ENCODE results near the gene TIMM50. TPM values are rescaled to one million over a fixed set of nuclear protein-coding genes. Genes with fewer than 3 reads are reported as not detected.

Gene TIMM50
- total RNA-seq, 1 experiment from 2014 or later: 174 TPM

DNA sequence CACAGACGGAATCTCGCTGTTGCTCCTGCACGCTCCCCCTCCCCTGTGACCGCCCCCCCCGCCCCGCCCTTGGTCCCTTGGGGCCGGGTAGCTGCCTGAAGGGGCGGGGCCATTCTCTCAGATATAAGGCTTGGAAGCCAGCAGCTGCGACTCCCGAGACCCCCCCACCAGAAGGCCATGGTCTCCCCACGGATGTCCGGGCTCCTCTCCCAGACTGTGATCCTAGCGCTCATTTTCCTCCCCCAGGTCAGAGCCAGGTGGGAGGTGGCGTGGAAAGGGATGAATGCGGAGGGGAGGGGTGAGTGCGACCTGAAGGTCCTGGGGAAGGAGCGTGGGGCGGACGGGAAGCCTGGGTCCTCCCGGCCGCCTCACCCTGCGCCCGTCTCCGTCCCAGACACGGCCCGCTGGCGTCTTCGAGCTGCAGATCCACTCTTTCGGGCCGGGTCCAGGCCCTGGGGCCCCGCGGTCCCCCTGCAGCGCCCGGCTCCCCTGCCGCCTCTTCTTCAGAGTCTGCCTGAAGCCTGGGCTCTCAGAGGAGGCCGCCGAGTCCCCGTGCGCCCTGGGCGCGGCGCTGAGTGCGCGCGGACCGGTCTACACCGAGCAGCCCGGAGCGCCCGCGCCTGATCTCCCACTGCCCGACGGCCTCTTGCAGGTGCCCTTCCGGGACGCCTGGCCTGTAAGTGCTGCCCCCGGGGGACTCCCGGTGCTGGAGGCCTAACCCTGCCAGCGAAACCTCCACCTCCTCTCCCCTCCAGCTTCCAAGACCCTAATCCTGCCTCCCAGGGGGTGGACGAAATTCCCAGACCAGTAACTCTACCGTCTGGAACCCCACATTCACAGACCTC, 18.4 kb downstream of the TIMM50 start, which contains the start of gene DLL3:
Gene DLL3, plus strand, starts transcription at position 150 of the 845 bp plus-strand sequence. Its CDS starts 28 bp downstream, at position 178.
- Histone ChIP-seq H3K9me3 (ENCODE audit: low read depth, low read length, poor library complexity, severe bottlenecking) (no peaks in the 10 kb centered on the region), H3K4me1 (ENCODE audit: insufficient read depth, low read length, poor library complexity, severe bottlenecking) (peaks cover 13% of the 10 kb centered on the region), H3K4me3 (ENCODE audit: low read depth, low read length, poor library complexity, severe bottlenecking) (peak within 1 kb of the TSS; percentile 26), H3K27ac (ENCODE audit: low read depth, low read length, poor library complexity, severe bottlenecking) (no peak within 1 kb of the TSS), H3K36me3 (ENCODE audit: insufficient read depth, low read length, poor library complexity, severe bottlenecking) (no peaks in the 10 kb centered on the region), H3K27me3 (replicated peaks; ENCODE audit: insufficient read depth, low read depth, low read length, poor library complexity) (peaks cover 20% of the 10 kb centered on the region)
- TF ChIP-seq EZH2 (IDR thresholded peaks at IDR 0.05; ENCODE audit: borderline replicate concordance, low read depth, low read length, poor library complexity, severe bottlenecking): no peak
- TF ChIP-seq CTCF (conservative IDR thresholded peaks at IDR 0.05; ENCODE audit: low read depth, low read length): no peak
- intact Hi-C loops (cut with micrococcal nuclease; ENCODE audit: unreplicated experiment): no loop called here
- peak; percentile 47 for DNase-seq (ENCODE audit: low spot score)
- BruUV-seq (replicated peaks): no TSS peak
- CTCF ChIA-PET: interaction anchor here (1.0 kb wide), 1 partner anchor 46 kb away, joined by 3 read pairs; no protein-coding TSS in a partner anchor
- POLR2A ChIA-PET (ENCODE audit: low non-redundant PET): no interaction called here

- intact Hi-C loops (cut with micrococcal nuclease; ENCODE audit: unreplicated experiment): no loop called here
- Histone ChIP-seq H3K9me3 (ENCODE audit: low read depth, low read length, poor library complexity, severe bottlenecking) (no peaks in the 10 kb centered on the region), H3K36me3 (ENCODE audit: insufficient read depth, low read length, poor library complexity, severe bottlenecking) (no peaks in the 10 kb centered on the region), H3K4me1 (ENCODE audit: insufficient read depth, low read length, poor library complexity, severe bottlenecking) (peaks cover 13% of the 10 kb centered on the region), H3K4me3 (ENCODE audit: low read depth, low read length, poor library complexity, severe bottlenecking) (no peak overlapping the region), H3K27ac (ENCODE audit: low read depth, low read length, poor library complexity, severe bottlenecking) (no peak overlapping the region), H3K27me3 (replicated peaks; ENCODE audit: insufficient read depth, low read depth, low read length, poor library complexity) (peaks cover 20% of the 10 kb centered on the region)
- TF ChIP-seq CTCF (conservative IDR thresholded peaks at IDR 0.05; ENCODE audit: low read depth, low read length) (no peak), EZH2 (IDR thresholded peaks at IDR 0.05; ENCODE audit: borderline replicate concordance, low read depth, low read length, poor library complexity, severe bottlenecking) (no peak)
- ChIA-PET POLR2A (ENCODE audit: low non-redundant PET) (no interaction called here), CTCF (interaction anchor here (0.6 kb wide), 2 partner anchors 11 to 55 kb away, joined by 4 to 6 read pairs; partner anchors contain the start of gene SUPT5H)
- no TSS peak for BruUV-seq (replicated peaks)
- no peak for DNase-seq (ENCODE audit: low spot score)
Observed at GRCh38 chr19:39499932-39500331, 19.3 kb downstream of the TIMM50 start.

DNA sequence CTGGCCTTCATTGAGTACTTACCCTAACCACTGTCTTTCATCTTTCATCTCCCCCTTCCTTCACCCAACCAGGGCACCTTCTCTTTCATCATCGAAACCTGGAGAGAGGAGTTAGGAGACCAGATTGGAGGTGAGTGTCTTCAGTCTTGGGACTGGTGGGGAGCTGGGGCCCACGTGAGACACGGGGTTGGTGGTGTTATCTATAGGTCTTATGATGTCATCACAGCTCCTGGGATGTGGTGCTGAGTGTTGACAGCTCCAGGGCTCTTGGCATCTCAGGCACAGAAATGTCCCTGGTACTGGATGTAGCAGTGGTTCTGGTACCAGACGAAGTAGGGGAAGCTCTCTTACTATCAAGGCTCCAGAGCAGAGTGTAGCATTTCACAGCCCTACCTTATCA, 19.9 kb downstream of the TIMM50 start:
- no TSS peak for BruUV-seq (replicated peaks)
- H3K27me3 ChIP-seq (replicated peaks; ENCODE audit: insufficient read depth, low read depth, low read length, poor library complexity): peaks cover 20% of the 10 kb centered on the region
- peaks cover 13% of the 10 kb centered on the region for H3K4me1 ChIP-seq (ENCODE audit: insufficient read depth, low read length, poor library complexity, severe bottlenecking)
- no peaks in the 10 kb centered on the region for H3K36me3 ChIP-seq (ENCODE audit: insufficient read depth, low read length, poor library complexity, severe bottlenecking)
- POLR2A ChIA-PET (ENCODE audit: low non-redundant PET): interaction anchor here (0.6 to 1.0 kb wide), 2 partner anchors 65 to 334 kb away, joined by 10 to 14 read pairs; partner anchors contain the start of genes DYRK1B and RPS16
- H3K9me3 ChIP-seq (ENCODE audit: low read depth, low read length, poor library complexity, severe bottlenecking): no peaks in the 10 kb centered on the region
- CTCF ChIA-PET: interaction anchor here (0.6 to 0.7 kb wide), 2 partner anchors 10 to 48 kb away, joined by 4 to 6 read pairs; no protein-coding TSS in a partner anchor
- no peak for DNase-seq (ENCODE audit: low spot score)
- no peak for TF ChIP-seq CTCF (conservative IDR thresholded peaks at IDR 0.05; ENCODE audit: low read depth, low read length)
- no peak for TF ChIP-seq EZH2 (IDR thresholded peaks at IDR 0.05; ENCODE audit: borderline replicate concordance, low read depth, low read length, poor library complexity, severe bottlenecking)
- no peak overlapping the region for H3K4me3 ChIP-seq (ENCODE audit: low read depth, low read length, poor library complexity, severe bottlenecking)
- intact Hi-C loops (cut with micrococcal nuclease; ENCODE audit: unreplicated experiment): no loop called here
- H3K27ac ChIP-seq (ENCODE audit: low read depth, low read length, poor library complexity, severe bottlenecking): no peak overlapping the region

All from A673 (cell line).